CD4-positive, CD25-positive, alpha-beta regulatory T cell (primary cell): ENCODE data around the gene KCNQ2. TPM values are rescaled to one million over a fixed set of nuclear protein-coding genes. Genes with fewer than 3 reads are reported as not detected.

Experiments used
- ATAC-seq, 2 donors: fragments of 150-1000 bp; cut with Tn5 transposase; one replicate each; pipeline ENCODE4 v1.10.0; 2021; ENCODE audit warnings: low read depth in 2 of 2, moderate number of reproducible peaks in 2 of 2, moderate library complexity in 1 of 2
- DNase-seq, 3 donors: peaks; one replicate each; pipeline versions ENCODE4 v3.0.0 to v3.0.0-alpha.2; 2012 to 2022; ENCODE audit warnings: mixed read lengths in 1 of 3
- H3K27ac ChIP-seq: one replicate; pipeline ENCODE4 v1.7.0; 2013; ENCODE audit warnings: mild to moderate bottlenecking, low read length; ENCODE audit not compliant: insufficient read depth, poor library complexity, severe bottlenecking
- H3K27me3 ChIP-seq: one replicate; pipeline ENCODE4 v1.7.0; 2013; ENCODE audit warnings: low read length; ENCODE audit not compliant: control insufficient read depth, insufficient read depth
- H3K36me3 ChIP-seq: one replicate; pipeline ENCODE4 v1.7.0; 2013; ENCODE audit warnings: mild to moderate bottlenecking, low read length, moderate library complexity; ENCODE audit not compliant: control insufficient read depth, insufficient read depth
- H3K4me1 ChIP-seq: 2 replicates; pipeline ENCODE4 v1.7.0; 2013; ENCODE audit warnings: mild to moderate bottlenecking, low read length; ENCODE audit not compliant: insufficient read depth, control insufficient read depth, poor library complexity, severe bottlenecking
- H3K4me3 ChIP-seq: one replicate; pipeline ENCODE4 v1.7.0; 2013; ENCODE audit warnings: low read depth, mild to moderate bottlenecking, low read length, moderate library complexity
- H3K9me3 ChIP-seq, 2 experiments: 1 replicate in 1 of 2; 2 replicates in 1 of 2; pipeline ENCODE4 v1.7.0; 2013; ENCODE audit warnings: low read length in 2 of 2, mild to moderate bottlenecking in 1 of 2, moderate library complexity in 1 of 2; ENCODE audit not compliant: control insufficient read depth in 2 of 2
- H3K27ac Mint-ChIP-seq, 3 donors: one replicate each; pipeline ENCODE4 v1.8.0; 2020 to 2022; ENCODE audit warnings: mild to moderate bottlenecking in 3 of 3, mixed read lengths in 3 of 3, moderate library complexity in 2 of 3
- H3K27me3 Mint-ChIP-seq: one replicate; pipeline ENCODE4 v1.8.0; 2022; ENCODE audit warnings: mild to moderate bottlenecking, mixed read lengths
- H3K36me3 Mint-ChIP-seq: one replicate; pipeline ENCODE4 v1.8.0; 2020; ENCODE audit warnings: mixed read lengths
- H3K4me1 Mint-ChIP-seq, 4 donors: one replicate each; pipeline ENCODE4 v1.8.0; 2020 to 2022; ENCODE audit warnings: mixed read lengths in 4 of 4, mild to moderate bottlenecking in 1 of 4
- H3K4me3 Mint-ChIP-seq, 4 donors: one replicate each; pipeline ENCODE4 v1.8.0; 2020 to 2022; ENCODE audit warnings: mild to moderate bottlenecking in 4 of 4, mixed read lengths in 4 of 4, moderate library complexity in 3 of 4
- H3K9me3 Mint-ChIP-seq, 7 donors: one replicate each; pipeline ENCODE4 v1.8.0; 2020 to 2022; ENCODE audit warnings: mixed read lengths in 7 of 7, mild to moderate bottlenecking in 3 of 7, moderate library complexity in 2 of 7
- polyA plus RNA-seq, 4 donors: library from polyadenylated mRNA; unstranded; fragments of 300-500 nt; fragmentation: Illumina TruSeq; gene quantifications; one replicate each; pipeline ENCODE4 v1.2.3, GENCODE V29; 2021
- total RNA-seq: library from RNA; stranded (reverse); gene quantifications from one replicate; pipeline ENCODE4 v1.2.3, GENCODE V29; 2022

KCNQ2 gene
- total and polyA plus RNA-seq, 5 donors from 2014 or later, result 0.77 to 1.1 (median 0.89) TPM; not detected in 2

GRCh38 chr20:63491635-63492230, 19.3 kb upstream of the KCNQ2 start:
- H3K36me3 ChIP-seq, result no peaks in the 10 kb centered on the region
- H3K27me3 ChIP-seq, result no peaks in the 10 kb centered on the region
- DNase-seq, result no peak
- Mint-ChIP-seq H3K4me1 (peaks cover 0 to 3% (median 1%) of the 10 kb centered on the region in 4 donors), H3K36me3 (no peaks in the 10 kb centered on the region), H3K27me3 (peaks cover 12% of the 10 kb centered on the region), H3K27ac (no peak overlapping the region), H3K4me3 (no peak overlapping the region), H3K9me3 (peaks cover 0 to 2% (median 0%) of the 10 kb centered on the region in 7 donors)
- H3K9me3 ChIP-seq, result no peaks in the 10 kb centered on the region
- H3K4me3 ChIP-seq, result no peak overlapping the region
- H3K4me1 ChIP-seq, result peaks cover 8% of the 10 kb centered on the region
- ATAC-seq, result no peak
- no peak overlapping the region for H3K27ac ChIP-seq

- Histone ChIP-seq H3K36me3 (no peaks in the 10 kb centered on the region), H3K27ac (no peak overlapping the region), H3K9me3 (no peaks in the 10 kb centered on the region), H3K4me3 (no peak overlapping the region), H3K27me3 (no peaks in the 10 kb centered on the region), H3K4me1 (peaks cover 2% of the 10 kb centered on the region)
- Mint-ChIP-seq H3K27me3 (peaks cover 8% of the 10 kb centered on the region), H3K4me3 (no peak overlapping the region), H3K36me3 (no peaks in the 10 kb centered on the region), H3K4me1 (peaks cover 0 to under 1% (median under 1%) of the 10 kb centered on the region in 4 donors), H3K27ac (no peak overlapping the region), H3K9me3 (peaks cover 0 to 2% (median 0%) of the 10 kb centered on the region in 7 donors)
- ATAC-seq (no peak), DNase-seq (no peak)
Observed at GRCh38 chr20:63491078-63491477, 18.6 kb upstream of the KCNQ2 start.

DNA sequence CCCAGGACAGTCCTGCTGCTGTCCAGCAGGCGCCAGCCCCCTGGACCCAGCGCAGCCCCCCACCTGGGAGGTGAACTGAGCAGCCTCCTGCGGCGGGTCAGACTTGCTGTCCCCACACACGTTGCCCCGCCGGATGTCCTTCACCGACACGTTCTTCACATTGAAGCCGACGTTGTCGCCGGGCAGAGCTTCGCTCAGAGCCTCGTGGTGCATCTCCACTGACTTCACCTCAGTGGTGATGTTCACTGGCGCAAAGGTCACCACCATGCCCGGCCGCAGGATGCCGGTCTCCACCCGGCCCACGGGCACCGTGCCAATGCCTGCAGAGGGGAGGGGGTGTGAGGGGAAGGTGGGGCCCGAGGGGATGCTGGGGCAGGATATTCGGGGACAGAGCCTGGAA, 18.0 kb upstream of the KCNQ2 start:
- no peaks in the 10 kb centered on the region for H3K36me3 ChIP-seq
- ATAC-seq, result no peak
- no peaks in the 10 kb centered on the region for H3K9me3 ChIP-seq
- Mint-ChIP-seq H3K9me3 (peaks cover 0 to 2% (median 0%) of the 10 kb centered on the region in 7 donors), H3K27me3 (peaks cover 6% of the 10 kb centered on the region), H3K4me3 (no peak overlapping the region), H3K4me1 (no peaks in the 10 kb centered on the region), H3K36me3 (no peaks in the 10 kb centered on the region), H3K27ac (no peak overlapping the region)
- no peaks in the 10 kb centered on the region for H3K4me1 ChIP-seq
- no peak for DNase-seq
- no peak overlapping the region for H3K27ac ChIP-seq
- H3K27me3 ChIP-seq, result no peaks in the 10 kb centered on the region
- no peak overlapping the region for H3K4me3 ChIP-seq

GRCh38 chr20:63488315-63489251, 16.1 kb upstream of the KCNQ2 start:
- peaks cover 0 to 2% (median 0%) of the 10 kb centered on the region in 7 donors for H3K9me3 Mint-ChIP-seq
- DNase-seq (no peak), ATAC-seq (no peak)
- Histone ChIP-seq H3K4me3 (no peak overlapping the region), H3K9me3 (no peaks in the 10 kb centered on the region), H3K27ac (no peak overlapping the region), H3K27me3 (no peaks in the 10 kb centered on the region), H3K36me3 (no peaks in the 10 kb centered on the region), H3K4me1 (no peaks in the 10 kb centered on the region)
- H3K27me3 Mint-ChIP-seq, result peaks cover 10% of the 10 kb centered on the region
- H3K36me3 Mint-ChIP-seq, result no peaks in the 10 kb centered on the region
- no peak overlapping the region for H3K4me3 Mint-ChIP-seq
- H3K4me1 Mint-ChIP-seq, result peaks cover 0 to 3% (median 0%) of the 10 kb centered on the region in 4 donors
- no peak overlapping the region for H3K27ac Mint-ChIP-seq

GRCh38 chr20:63487781-63488241, 15.4 kb upstream of the KCNQ2 start:
- DNase-seq (no peak), ATAC-seq (no peak)
- no peaks in the 10 kb centered on the region for H3K4me1 ChIP-seq
- no peaks in the 10 kb centered on the region for H3K27me3 ChIP-seq
- no peak overlapping the region for H3K4me3 Mint-ChIP-seq
- no peak overlapping the region for H3K4me3 ChIP-seq
- H3K36me3 ChIP-seq, result no peaks in the 10 kb centered on the region
- peaks cover 0 to 3% (median 0%) of the 10 kb centered on the region in 4 donors for H3K4me1 Mint-ChIP-seq
- H3K27ac Mint-ChIP-seq, result no peak overlapping the region
- H3K9me3 ChIP-seq, result no peaks in the 10 kb centered on the region
- peaks cover 0 to 2% (median 0%) of the 10 kb centered on the region in 7 donors for H3K9me3 Mint-ChIP-seq
- H3K36me3 Mint-ChIP-seq, result no peaks in the 10 kb centered on the region
- H3K27me3 Mint-ChIP-seq, result peaks cover 10% of the 10 kb centered on the region
- no peak overlapping the region for H3K27ac ChIP-seq

GRCh38 chr20:63487116-63487764, 14.8 kb upstream of the KCNQ2 start:
- peaks cover 0 to 3% (median 0%) of the 10 kb centered on the region in 4 donors for H3K4me1 Mint-ChIP-seq
- H3K27me3 Mint-ChIP-seq, result peaks cover 10% of the 10 kb centered on the region
- DNase-seq (no peak), ATAC-seq (no peak)
- H3K4me3 ChIP-seq, result no peak overlapping the region
- peaks cover 0 to 2% (median 0%) of the 10 kb centered on the region in 7 donors for H3K9me3 Mint-ChIP-seq
- no peak overlapping the region for H3K4me3 Mint-ChIP-seq
- H3K9me3 ChIP-seq, result no peaks in the 10 kb centered on the region
- H3K27ac ChIP-seq, result no peak overlapping the region
- no peaks in the 10 kb centered on the region for H3K36me3 ChIP-seq
- H3K4me1 ChIP-seq, result no peaks in the 10 kb centered on the region
- H3K36me3 Mint-ChIP-seq, result no peaks in the 10 kb centered on the region
- H3K27ac Mint-ChIP-seq, result no peak overlapping the region
- H3K27me3 ChIP-seq, result no peaks in the 10 kb centered on the region

GRCh38 chr20:63486300-63486855, 13.9 kb upstream of the KCNQ2 start:
- DNase-seq (no peak), ATAC-seq (no peak)
- H3K36me3 Mint-ChIP-seq, result no peaks in the 10 kb centered on the region
- H3K9me3 Mint-ChIP-seq, result no peaks in the 10 kb centered on the region
- Histone ChIP-seq H3K27ac (no peak overlapping the region), H3K9me3 (no peaks in the 10 kb centered on the region), H3K36me3 (no peaks in the 10 kb centered on the region), H3K27me3 (no peaks in the 10 kb centered on the region), H3K4me3 (no peak overlapping the region), H3K4me1 (no peaks in the 10 kb centered on the region)
- peaks cover 0 to 3% (median 0%) of the 10 kb centered on the region in 4 donors for H3K4me1 Mint-ChIP-seq
- no peak overlapping the region for H3K27ac Mint-ChIP-seq
- H3K4me3 Mint-ChIP-seq, result no peak overlapping the region
- H3K27me3 Mint-ChIP-seq, result peaks cover 17% of the 10 kb centered on the region
